Fibroblast of lung (primary cell): ENCODE measurements around the gene USP13. TPM values are rescaled to one million over a fixed set of nuclear protein-coding genes. Genes with fewer than 3 reads are reported as not detected.

Experiments
- DNase-seq, 2 donors: peaks; one replicate each; pipeline versions ENCODE4 v3.0.0 to v3.0.0-alpha.2; 2010; ENCODE audit warnings: low read depth in 2 of 2
- H2AFZ ChIP-seq: 2 replicates; pipeline ENCODE4 v1.5.1; 2012; ENCODE audit warnings: low read length, control low read depth, inconsistent platforms
- H3K27ac ChIP-seq: 2 replicates; pipeline ENCODE4 v1.5.1; 2011; ENCODE audit warnings: low read length, control low read depth; ENCODE audit not compliant: insufficient read depth
- H3K27me3 ChIP-seq: 2 replicates; pipeline ENCODE4 v1.5.1; 2011; ENCODE audit warnings: mild to moderate bottlenecking, low read length; ENCODE audit not compliant: control insufficient read depth, insufficient read depth
- H3K36me3 ChIP-seq: 2 replicates; pipeline ENCODE4 v1.5.1; 2011; ENCODE audit warnings: low read length; ENCODE audit not compliant: control insufficient read depth, insufficient read depth
- H3K4me1 ChIP-seq: 2 replicates; pipeline ENCODE4 v1.5.1; 2011; ENCODE audit warnings: low read length; ENCODE audit not compliant: control insufficient read depth, insufficient read depth; ENCODE audit errors: extremely low read depth
- H3K4me2 ChIP-seq: 2 replicates; pipeline ENCODE4 v1.5.1; 2011; ENCODE audit warnings: low read length, control low read depth; ENCODE audit not compliant: insufficient read depth; ENCODE audit errors: extremely low read depth
- H3K4me3 ChIP-seq, 4 experiments: fragments of 200-600 bp in 1 of 4; sonication (generic) in 1 of 4; replicated peaks in 1 of 4; 2 replicates each; pipeline ENCODE4 v1.5.1; 2011 to 2016; ENCODE audit warnings: low read length in 4 of 4, low read depth in 3 of 4, mild to moderate bottlenecking in 3 of 4, control low read depth in 2 of 4, inconsistent platforms in 1 of 4, mixed read lengths in 1 of 4; ENCODE audit not compliant: insufficient read depth in 1 of 4; ENCODE audit errors: control extremely low read depth in 1 of 4
- H3K79me2 ChIP-seq: 2 replicates; pipeline ENCODE4 v1.5.1; 2012; ENCODE audit warnings: mild to moderate bottlenecking, low read length, inconsistent platforms; ENCODE audit not compliant: control insufficient read depth, insufficient read depth
- H3K9ac ChIP-seq: 2 replicates; pipeline ENCODE4 v1.5.1; 2011; ENCODE audit warnings: mild to moderate bottlenecking, low read length, control low read depth; ENCODE audit not compliant: insufficient read depth
- H3K9me3 ChIP-seq: 2 replicates; pipeline ENCODE4 v1.5.1; 2012; ENCODE audit warnings: low read depth, low read length; ENCODE audit not compliant: control insufficient read depth, insufficient read depth
- H4K20me1 ChIP-seq: 2 replicates; pipeline ENCODE4 v1.5.1; 2011; ENCODE audit warnings: low read length; ENCODE audit not compliant: control insufficient read depth, insufficient read depth; ENCODE audit errors: extremely low read depth
- EZH2 ChIP-seq: IDR thresholded peaks from 2 replicates; pipeline ENCODE4 v1.5.1; 2012; ENCODE audit warnings: low read length, control low read depth, mild to moderate bottlenecking; ENCODE audit errors: missing control alignments
- polyA plus RNA-seq, 2 donors: library from polyadenylated mRNA; depleted of rRNA in 1 of 2; stranded (reverse) in 1 of 2; unstranded in 1 of 2; fragments of >200 nt; gene quantifications; 2 replicates each; pipeline ENCODE4 v1.2.1, GENCODE V29; 2011 to 2012; ENCODE audit warnings: missing spikeins in 1 of 2
- total RNA-seq: library from RNA; depleted of rRNA; stranded (reverse); fragments of >200 nt; gene quantifications from 2 replicates; pipeline ENCODE4 v1.2.1, GENCODE V29; 2014
- TF ChIP-seq, protein P1 (sequence below), 2 donors: IDR thresholded peaks in 1 of 2; conservative IDR thresholded peaks in 1 of 2; 1 replicate in 1 of 2; 2 replicates in 1 of 2; pipeline ENCODE4 v1.5.1; 2011 to 2012; ENCODE audit warnings: low read length in 2 of 2, control low read depth in 1 of 2, inconsistent platforms in 1 of 2, low read depth in 1 of 2, mild to moderate bottlenecking in 1 of 2

Gene USP13
- total and polyA plus RNA-seq, 2 donors (not counting 1 experiment from before 2014, with no cell fraction given): 11.7 to 15.7 TPM

DNA sequence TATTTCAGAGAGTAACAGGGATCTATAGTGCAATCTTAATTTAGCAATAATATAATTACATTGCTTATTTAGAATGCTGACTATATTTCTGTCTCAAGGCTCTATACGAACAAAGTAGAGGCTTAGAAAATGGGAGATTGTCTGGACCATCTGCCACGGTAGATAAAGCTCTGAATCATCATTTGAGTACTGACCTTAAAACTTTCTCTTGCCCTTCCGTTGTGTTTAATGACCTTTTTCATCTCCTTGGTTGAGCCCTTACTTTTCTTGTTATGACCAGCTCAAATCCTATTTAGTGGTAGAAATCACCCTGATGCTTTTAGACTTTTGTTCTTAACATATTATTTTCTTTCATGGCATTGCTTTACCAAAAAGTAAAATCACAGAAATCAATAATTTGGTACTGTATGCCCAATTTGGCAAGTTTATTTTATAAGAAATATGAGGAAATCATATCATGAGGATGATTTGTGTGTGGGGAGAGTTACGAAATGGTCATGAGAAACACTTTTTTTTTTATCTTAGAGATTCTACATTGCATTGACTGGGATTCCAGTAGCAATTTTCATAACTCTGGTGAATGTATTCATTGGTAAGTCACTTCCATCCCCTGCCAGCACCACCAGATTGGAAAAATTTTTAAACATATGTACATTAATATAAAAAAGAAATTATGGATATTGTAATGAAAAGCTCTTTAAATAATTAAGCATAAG, 37.2 kb upstream of the USP13 start:
- no peaks in the 10 kb centered on the region for H3K36me3 ChIP-seq
- no peaks in the 10 kb centered on the region for H3K79me2 ChIP-seq
- H4K20me1 ChIP-seq: no peaks in the 10 kb centered on the region
- peak in 1 of 2 donors; percentile 43 for DNase-seq
- no peak overlapping the region for H3K9ac ChIP-seq
- H2AFZ ChIP-seq: no peak overlapping the region
- H3K4me3 ChIP-seq: no peak overlapping the region
- no peaks in the 10 kb centered on the region for H3K9me3 ChIP-seq
- H3K27ac ChIP-seq: no peak overlapping the region
- no peak overlapping the region for H3K4me2 ChIP-seq
- no peaks in the 10 kb centered on the region for H3K27me3 ChIP-seq
- H3K4me1 ChIP-seq: no peaks in the 10 kb centered on the region
- TF ChIP-seq EZH2: no peak
- TF ChIP-seq, protein P1, sequence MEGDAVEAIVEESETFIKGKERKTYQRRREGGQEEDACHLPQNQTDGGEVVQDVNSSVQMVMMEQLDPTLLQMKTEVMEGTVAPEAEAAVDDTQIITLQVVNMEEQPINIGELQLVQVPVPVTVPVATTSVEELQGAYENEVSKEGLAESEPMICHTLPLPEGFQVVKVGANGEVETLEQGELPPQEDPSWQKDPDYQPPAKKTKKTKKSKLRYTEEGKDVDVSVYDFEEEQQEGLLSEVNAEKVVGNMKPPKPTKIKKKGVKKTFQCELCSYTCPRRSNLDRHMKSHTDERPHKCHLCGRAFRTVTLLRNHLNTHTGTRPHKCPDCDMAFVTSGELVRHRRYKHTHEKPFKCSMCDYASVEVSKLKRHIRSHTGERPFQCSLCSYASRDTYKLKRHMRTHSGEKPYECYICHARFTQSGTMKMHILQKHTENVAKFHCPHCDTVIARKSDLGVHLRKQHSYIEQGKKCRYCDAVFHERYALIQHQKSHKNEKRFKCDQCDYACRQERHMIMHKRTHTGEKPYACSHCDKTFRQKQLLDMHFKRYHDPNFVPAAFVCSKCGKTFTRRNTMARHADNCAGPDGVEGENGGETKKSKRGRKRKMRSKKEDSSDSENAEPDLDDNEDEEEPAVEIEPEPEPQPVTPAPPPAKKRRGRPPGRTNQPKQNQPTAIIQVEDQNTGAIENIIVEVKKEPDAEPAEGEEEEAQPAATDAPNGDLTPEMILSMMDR (conservative IDR thresholded peaks at IDR 0.05 in 1 of 2, IDR thresholded peaks at IDR 0.05 in 1 of 2; ENCODE audit: low read depth in 1 of 2, low read length in 2 of 2): no peak

DNA sequence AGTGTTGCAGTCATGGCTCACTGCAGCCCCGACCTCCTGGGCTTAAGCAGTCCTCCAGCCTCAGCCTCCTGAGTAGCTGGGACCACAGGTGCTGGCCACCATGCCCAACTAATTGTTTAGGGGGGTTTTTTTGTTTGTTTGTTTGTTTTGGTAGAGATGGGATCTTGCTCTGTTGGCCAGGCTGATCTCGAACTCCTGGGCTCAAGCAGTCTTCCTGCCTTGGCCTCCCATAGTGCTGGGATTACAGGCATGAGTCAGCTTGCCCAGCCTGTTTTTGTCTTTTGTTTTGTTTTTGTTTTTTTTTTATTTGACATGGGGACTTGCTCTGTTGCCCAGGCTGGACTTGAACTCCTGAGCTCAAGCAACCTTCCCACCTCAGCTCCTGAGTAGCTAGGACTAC, 30.8 kb upstream of the USP13 start:
- Histone ChIP-seq H3K79me2 (no peaks in the 10 kb centered on the region), H3K27me3 (no peaks in the 10 kb centered on the region), H3K9me3 (no peaks in the 10 kb centered on the region), H3K27ac (no peak overlapping the region), H3K4me3 (no peak overlapping the region), H3K4me1 (no peaks in the 10 kb centered on the region), H2AFZ (no peak overlapping the region), H3K9ac (no peak overlapping the region), H4K20me1 (no peaks in the 10 kb centered on the region), H3K36me3 (peaks cover 4% of the 10 kb centered on the region), H3K4me2 (no peak overlapping the region)
- DNase-seq: no peak
- TF ChIP-seq EZH2: no peak
- TF ChIP-seq, protein P1 (conservative IDR thresholded peaks at IDR 0.05 in 1 of 2, IDR thresholded peaks at IDR 0.05 in 1 of 2; ENCODE audit: low read depth in 1 of 2, low read length in 2 of 2): no peak

DNA sequence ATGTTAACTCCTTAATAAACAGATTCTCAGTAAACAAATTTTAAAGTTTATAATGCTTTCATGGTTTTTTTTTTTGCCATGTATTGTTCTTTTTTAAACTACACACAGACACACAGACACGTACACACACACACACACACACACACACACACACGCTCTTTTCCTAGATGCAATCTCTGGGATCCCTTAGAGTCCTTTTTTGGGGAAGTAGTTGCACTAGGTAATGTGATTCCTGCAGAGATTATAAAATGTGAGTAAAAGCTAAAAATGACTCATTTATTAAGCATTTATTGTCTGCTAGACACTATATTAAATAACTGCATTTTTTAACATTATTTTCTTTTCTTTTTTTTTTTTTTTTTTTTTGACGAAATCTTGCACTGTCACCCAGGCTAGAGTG, 28.4 kb upstream of the USP13 start:
- Histone ChIP-seq H3K4me3 (no peak overlapping the region), H3K27ac (no peak overlapping the region), H2AFZ (no peak overlapping the region), H3K4me1 (no peaks in the 10 kb centered on the region), H3K9ac (no peak overlapping the region), H3K36me3 (peaks cover 4% of the 10 kb centered on the region), H3K79me2 (no peaks in the 10 kb centered on the region), H3K27me3 (no peaks in the 10 kb centered on the region), H3K9me3 (no peaks in the 10 kb centered on the region), H4K20me1 (no peaks in the 10 kb centered on the region), H3K4me2 (no peak overlapping the region)
- peak; percentile 19 to 32 for DNase-seq
- TF ChIP-seq, protein P1 (conservative IDR thresholded peaks at IDR 0.05 in 1 of 2, IDR thresholded peaks at IDR 0.05 in 1 of 2; ENCODE audit: low read depth in 1 of 2, low read length in 2 of 2): no peak
- TF ChIP-seq EZH2: no peak
